Measurements from ENCODE around the gene ABAT. TPM values are rescaled to one million over a fixed set of nuclear protein-coding genes. Genes with fewer than 3 reads are reported as not detected.

ABAT gene
- total and polyA plus RNA-seq, 2 of the 8 experiments (the other 6 are each of a cell fraction or from before 2014, with no cell fraction given) = 6.4 to 8.4 TPM

DNA sequence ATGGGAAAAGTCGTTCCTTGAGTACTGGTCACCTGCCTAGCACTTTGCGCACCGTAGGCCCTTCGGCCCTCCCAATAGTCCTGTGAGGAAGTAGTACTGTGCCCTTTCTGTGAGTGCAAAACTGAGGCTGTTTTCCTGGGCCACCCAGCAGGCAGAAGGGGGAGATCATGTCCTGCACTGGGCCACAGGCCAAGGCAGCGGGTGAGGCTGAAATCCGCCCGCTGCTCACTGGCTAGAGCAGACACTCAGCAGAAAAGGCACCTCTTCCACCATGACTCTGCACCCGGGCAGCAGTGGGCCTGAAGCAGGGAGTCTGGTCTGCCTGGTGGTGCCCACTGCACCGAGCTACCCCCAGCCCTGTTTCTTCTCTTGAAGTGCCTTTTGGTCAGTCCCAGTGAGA lies 32.7 kb upstream of the ABAT start (continued):
- TF ChIP-seq CHD7 (IDR thresholded peaks at IDR 0.05; ENCODE audit: insufficient replicate concordance, low read length) (no peak), CTBP2 (IDR thresholded peaks at IDR 0.05; ENCODE audit: borderline replicate concordance, insufficient read depth, insufficient read length, low read length) (no peak), SIX5 (IDR thresholded peaks at IDR 0.05; ENCODE audit: low read depth, low read length) (no peak), BCL11A (IDR thresholded peaks at IDR 0.05; ENCODE audit: low read depth in 2 of 2, low read length in 2 of 2) (no peak)
